K562 (cell line): ENCODE measurements around the gene FGF14. TPM values are rescaled to one million over a fixed set of nuclear protein-coding genes. Genes with fewer than 3 reads are reported as not detected.

Source experiments
- ATAC-seq: fragments of 200-7000 bp; cut with Tn5 transposase; 3 replicates; pipeline ENCODE4 v1.9.1; 2020; ENCODE audit warnings: moderate library complexity
- BruUV-seq: library from RNA; stranded (reverse); fragments of 400-500 nt; replicated peaks from 2 replicates; lab custom pipeline; 2021; lab: Mats Ljungman, UMichigan
- CTCF ChIA-PET: fragments of 300-600 bp; formaldehyde crosslinking; extraction: SDS; loops from one replicate; lab custom pipeline; 2021; ENCODE audit warnings: low intra/inter-chr PET ratio; lab: Yijun Ruan, JAX
- POLR2A ChIA-PET: fragments of 300-600, 350-650 bp; sonication (Branson Sonifier 250); formaldehyde crosslinking; extraction: SDS; loops from one replicate; lab custom pipeline; 2021; ENCODE audit warnings: antibody characterized with exemption, inconsistent platforms; lab: Yijun Ruan, JAX
- DNase-seq, 4 experiments: peaks; one replicate each; pipeline versions ENCODE4 v3.0.0 to v3.0.0-alpha.2; 2011 to 2018; ENCODE audit warnings: low spot score in 3 of 4, mixed read lengths in 3 of 4; ENCODE audit errors: extremely low read depth in 1 of 4
- FAIRE-seq: peaks from 2 replicates; lab custom pipeline; 2011; peaks lifted over from hg19 to GRCh38; lab: Jason Lieb, UNC
- H2AFZ ChIP-seq: 2 replicates; pipeline ENCODE4 v1.6.0; 2011; ENCODE audit warnings: low read depth, low read length, control low read depth, inconsistent platforms
- H3K27ac ChIP-seq: fragments of 200-600 bp; 3 replicates; pipeline ENCODE4 v1.8.0; 2011; ENCODE audit warnings: low read depth, mild to moderate bottlenecking, control low read depth, inconsistent platforms, low read length, moderate library complexity, mixed read lengths; ENCODE audit errors: extremely low read depth
- H3K27me3 ChIP-seq, 2 experiments: fragments of 300-600 bp in 1 of 2; 2 replicates in 1 of 2; 3 replicates in 1 of 2; pipeline versions ENCODE4 v1.6.0 to v1.8.0; 2011; ENCODE audit warnings: inconsistent platforms in 2 of 2, low read length in 2 of 2, mild to moderate bottlenecking in 1 of 2, mixed read lengths in 1 of 2, moderate library complexity in 1 of 2; ENCODE audit not compliant: control insufficient read depth in 2 of 2, insufficient read depth in 2 of 2
- H3K36me3 ChIP-seq: fragments of 300-600 bp; 3 replicates; pipeline ENCODE4 v1.8.0; 2011; ENCODE audit warnings: mild to moderate bottlenecking, low read length, inconsistent platforms; ENCODE audit not compliant: control insufficient read depth, insufficient read depth
- H3K4me1 ChIP-seq, 2 experiments: fragments of 200-600 bp in 1 of 2; replicated peaks in 1 of 2; 2 replicates in 1 of 2; 3 replicates in 1 of 2; pipeline versions ENCODE4 v1.5.1 to v1.8.0; 2011; ENCODE audit warnings: inconsistent platforms in 2 of 2, low read length in 2 of 2, mild to moderate bottlenecking in 1 of 2, mixed read lengths in 1 of 2, moderate library complexity in 1 of 2; ENCODE audit not compliant: control insufficient read depth in 2 of 2, insufficient read depth in 2 of 2
- H3K4me2 ChIP-seq: 2 replicates; pipeline ENCODE4 v1.6.1; 2011; ENCODE audit warnings: low read length, control low read depth, inconsistent platforms, mixed read lengths; ENCODE audit not compliant: insufficient read depth
- H3K4me3 ChIP-seq: fragments of 200-600 bp; sonication (generic), shearing (Covaris generic); 2 replicates; pipeline ENCODE4 v1.5.1; 2016; ENCODE audit warnings: control low read depth, inconsistent platforms
- H3K79me2 ChIP-seq: fragments of 200-600 bp; 3 replicates; pipeline ENCODE4 v1.8.0; 2011; ENCODE audit warnings: low read length, inconsistent platforms; ENCODE audit not compliant: control insufficient read depth, insufficient read depth
- H3K9ac ChIP-seq, 2 experiments: 2 replicates each; pipeline versions ENCODE4 v1.6.0 to v1.6.1; 2011; ENCODE audit warnings: low read depth in 2 of 2, low read length in 2 of 2, control low read depth in 1 of 2, inconsistent platforms in 1 of 2, mild to moderate bottlenecking in 1 of 2, mixed read lengths in 1 of 2; ENCODE audit not compliant: insufficient read depth in 1 of 2
- H3K9me1 ChIP-seq: one replicate; pipeline ENCODE4 v1.6.0; 2011; ENCODE audit warnings: inconsistent platforms, mild to moderate bottlenecking, low read length, moderate library complexity; ENCODE audit not compliant: control insufficient read depth, insufficient read depth
- H3K9me3 ChIP-seq: replicated peaks from 2 replicates; pipeline ENCODE4 v1.5.1; 2011; ENCODE audit warnings: low read depth, low read length, inconsistent platforms; ENCODE audit not compliant: control insufficient read depth, insufficient read depth
- H4K20me1 ChIP-seq: replicated peaks from 2 replicates; pipeline ENCODE4 v1.6.1; 2011; ENCODE audit warnings: low read length, inconsistent platforms, mixed read lengths; ENCODE audit not compliant: control insufficient read depth, insufficient read depth
- BMI1 ChIP-seq: fragments of 150-350 bp; IDR thresholded peaks from 2 replicates; pipeline ENCODE4 v1.6.1; 2014; ENCODE audit warnings: low read length
- E2F3 ChIP-seq: fragments of 250-450 bp; sonication (Bioruptor Pico); IDR thresholded peaks from 2 replicates; pipeline ENCODE4 v1.4.0; 2020; ENCODE audit warnings: mild to moderate bottlenecking
- JUND ChIP-seq, 2 experiments: IDR thresholded peaks; 2 replicates in 1 of 2; 3 replicates in 1 of 2; pipeline ENCODE4 v1.6.1; 2011; ENCODE audit warnings: borderline replicate concordance in 2 of 2, low read depth in 2 of 2, low read length in 2 of 2, improper control_type of control experiment in 1 of 2, missing biosample characterization in 1 of 2, missing genetic modification characterization in 1 of 2, missing genetic modification reagents in 1 of 2
- NELFE ChIP-seq: IDR thresholded peaks from 2 replicates; pipeline ENCODE4 v1.6.1; 2011; ENCODE audit warnings: mild to moderate bottlenecking; ENCODE audit not compliant: insufficient read depth, insufficient read length
- PHB2 ChIP-seq: fragments of 450-650 bp; IDR thresholded peaks from 2 replicates; pipeline ENCODE4 v1.6.1; 2017; ENCODE audit warnings: low read depth
- POLR3A ChIP-seq: IDR thresholded peaks from 2 replicates; pipeline ENCODE4 v1.6.1; 2011; ENCODE audit warnings: borderline replicate concordance, mild to moderate bottlenecking, moderate library complexity; ENCODE audit not compliant: insufficient read length, insufficient read depth; ENCODE audit errors: extremely low read depth
- SAFB2 ChIP-seq: fragments of 200-400 bp; formaldehyde crosslinking; IDR thresholded peaks from 2 replicates; pipeline ENCODE4 v1.6.1; 2018; ENCODE audit warnings: borderline replicate concordance, low read length, low read depth, moderate library complexity; ENCODE audit not compliant: severe bottlenecking
- SNRNP70 ChIP-seq: fragments of 200-400 bp; formaldehyde crosslinking; optimal IDR thresholded peaks from 2 replicates; pipeline ENCODE3; 2017; ENCODE audit warnings: low read depth, low read length
- SRSF3 ChIP-seq: fragments of 200-400 bp; formaldehyde crosslinking; IDR thresholded peaks from 2 replicates; pipeline ENCODE4 v1.6.1; 2016; ENCODE audit warnings: mild to moderate bottlenecking, low read length, moderate library complexity; ENCODE audit not compliant: insufficient read depth
- ZC3H8 ChIP-seq: fragments of 450-650 bp; IDR thresholded peaks from 2 replicates; pipeline ENCODE4 v1.6.1; 2017
- ZKSCAN8 ChIP-seq: fragments of 200-800 bp; sonication (Bioruptor generic); IDR thresholded peaks from 2 replicates; pipeline ENCODE4 v1.6.1; 2016; ENCODE audit warnings: missing genetic modification characterization, missing compliant biosample characterization
- ZNF282 ChIP-seq: sonication (generic); formaldehyde crosslinking; IDR thresholded peaks from 2 replicates; pipeline ENCODE4 v1.8.1; 2023; ENCODE audit warnings: missing genetic modification reagents
- ZNF76 ChIP-seq: fragments of 250-450 bp; sonication (Bioruptor Pico); IDR thresholded peaks from 2 replicates; pipeline ENCODE4 v1.4.0; 2020; ENCODE audit warnings: mild to moderate bottlenecking, moderate library complexity, borderline replicate concordance
- WGBS: fragments of 100-300 bp; shearing (Covaris generic); methylation state at CpG from one replicate; pipeline ENCODE4 v1.1.6; 2016; ENCODE audit warnings: low coverage, mixed read lengths; ENCODE audit not compliant: insufficient coverage; ENCODE audit errors: missing lambda C conversion rate; 5-methylcytosine and 5-hydroxymethylcytosine counted together
- in situ Hi-C: fragments of 300-500 bp; cut with MboI; formaldehyde crosslinking; loops from 4 replicates; pipeline ENCODE4 v1.15.0; 2018; ENCODE audit warnings: inconsistent platforms, mixed read lengths
- intact Hi-C: fragments of 100-400 bp; cut with micrococcal nuclease; formaldehyde crosslinking; loops from 2 replicates; pipeline ENCODE4 v1.14.2; 2022
- polyA plus RNA-seq, 8 experiments: library from polyadenylated mRNA; depleted of rRNA in 4 of 8; stranded (reverse) in 5 of 8; unstranded in 3 of 8; fragments of >200 nt; fragmentation: Nextera tagmentation in 2 of 8; fragmentation: Illumina TruSeq in 1 of 8; extraction: Ambion mirVana in 2 of 8; extraction: Trizol in 1 of 8; gene quantifications; 2 replicates each; pipeline versions ENCODE4 v1.2.1 to v1.2.3, GENCODE V29; 2011 to 2014; ENCODE audit warnings: inconsistent platforms in 1 of 8, missing spikeins in 1 of 8
- total RNA-seq, 7 experiments: library from RNA; depleted of rRNA in 6 of 7; stranded (reverse); fragments of >200 nt in 6 of 7; fragmentation: Illumina TruSeq in 2 of 7; extraction: Trizol in 2 of 7; gene quantifications; 2 replicates each; pipeline versions ENCODE4 v1.2.1 to v1.2.3, GENCODE V29; 2011 to 2021; ENCODE audit warnings: low replicate concordance in 1 of 7
- TF ChIP-seq, protein P1 (sequence below): fragments of 450-650 bp; IDR thresholded peaks from 2 replicates; pipeline ENCODE4 v1.6.1; 2016; ENCODE audit warnings: borderline replicate concordance

FGF14 gene
- total and polyA plus RNA-seq, 9 of the 15 experiments (the other 6 are each of a cell fraction or from before 2014, with no cell fraction given) = not detected

GRCh38 chr13:101686003-101686402 lies 715.8 kb downstream of the FGF14 start:
- BruUV-seq = no TSS peak

DNA sequence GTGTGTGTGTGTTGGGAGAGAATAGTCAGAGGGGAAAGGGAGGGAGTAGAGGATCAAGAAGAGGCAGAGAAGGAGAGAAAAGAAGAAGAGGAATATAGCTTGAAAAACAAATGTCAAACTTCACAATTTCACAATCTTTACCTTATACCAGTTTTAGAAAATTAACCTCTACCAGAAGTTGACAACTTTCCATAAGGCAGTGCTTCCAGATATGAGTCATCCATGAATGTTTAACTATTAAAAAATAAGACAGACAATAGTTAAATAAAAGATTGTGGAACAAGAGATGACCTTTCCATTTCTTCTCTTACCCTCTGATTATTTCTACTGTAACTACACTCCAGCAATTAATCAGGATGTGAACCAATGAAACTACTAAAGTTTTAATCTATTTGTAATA lies 720.0 kb downstream of the FGF14 start:
- no peaks in the 10 kb centered on the region for H3K27me3 ChIP-seq
- BruUV-seq = no TSS peak
- in situ Hi-C loops (no loop called here), intact Hi-C loops (no loop called here)
- H3K9ac ChIP-seq = no peak overlapping the region
- FAIRE-seq = no peak
- DNase-seq = no peak
- H3K4me2 ChIP-seq = no peak overlapping the region
- H2AFZ ChIP-seq = no peak overlapping the region
- no peaks in the 10 kb centered on the region for H4K20me1 ChIP-seq
- no peak overlapping the region for H3K27ac ChIP-seq
- H3K36me3 ChIP-seq = no peaks in the 10 kb centered on the region
- H3K9me1 ChIP-seq = no peaks in the 10 kb centered on the region
- no peaks in the 10 kb centered on the region for H3K9me3 ChIP-seq
- ChIA-PET CTCF (no interaction called here), POLR2A (no interaction called here)
- H3K4me1 ChIP-seq = no peaks in the 10 kb centered on the region
- H3K79me2 ChIP-seq = no peaks in the 10 kb centered on the region
- ATAC-seq = no peak
- no peak overlapping the region for H3K4me3 ChIP-seq
- TF ChIP-seq SRSF3 (no peak), PHB2 (no peak), E2F3 (CRISPR knock-in tag) (no peak), ZC3H8 (no peak), SAFB2 (no peak), JUND (IDR thresholded peaks at IDR 0.05; ENCODE audit: borderline replicate concordance, low read depth, low read length) (no peak), JUND (tag; IDR thresholded peaks at IDR 0.05; ENCODE audit: borderline replicate concordance, low read depth, low read length) (no peak), NELFE (no peak), POLR3A (no peak), BMI1 (no peak), SNRNP70 (no peak), ZNF76 (CRISPR knock-in tag) (no peak)
- TF ChIP-seq, protein P1, sequence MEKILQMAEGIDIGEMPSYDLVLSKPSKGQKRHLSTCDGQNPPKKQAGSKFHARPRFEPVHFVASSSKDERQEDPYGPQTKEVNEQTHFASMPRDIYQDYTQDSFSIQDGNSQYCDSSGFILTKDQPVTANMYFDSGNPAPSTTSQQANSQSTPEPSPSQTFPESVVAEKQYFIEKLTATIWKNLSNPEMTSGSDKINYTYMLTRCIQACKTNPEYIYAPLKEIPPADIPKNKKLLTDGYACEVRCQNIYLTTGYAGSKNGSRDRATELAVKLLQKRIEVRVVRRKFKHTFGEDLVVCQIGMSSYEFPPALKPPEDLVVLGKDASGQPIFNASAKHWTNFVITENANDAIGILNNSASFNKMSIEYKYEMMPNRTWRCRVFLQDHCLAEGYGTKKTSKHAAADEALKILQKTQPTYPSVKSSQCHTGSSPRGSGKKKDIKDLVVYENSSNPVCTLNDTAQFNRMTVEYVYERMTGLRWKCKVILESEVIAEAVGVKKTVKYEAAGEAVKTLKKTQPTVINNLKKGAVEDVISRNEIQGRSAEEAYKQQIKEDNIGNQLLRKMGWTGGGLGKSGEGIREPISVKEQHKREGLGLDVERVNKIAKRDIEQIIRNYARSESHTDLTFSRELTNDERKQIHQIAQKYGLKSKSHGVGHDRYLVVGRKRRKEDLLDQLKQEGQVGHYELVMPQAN = no peak

More at GRCh38 chr13:101686003-101686402, 715.8 kb downstream of the FGF14 start:
- DNase-seq = no peak
- no peak overlapping the region for H3K4me2 ChIP-seq
- H3K27me3 ChIP-seq = no peaks in the 10 kb centered on the region
- TF ChIP-seq ZKSCAN8 (no peak), ZNF282 (CRISPR knock-in tag) (no peak)
- no peaks in the 10 kb centered on the region for H3K36me3 ChIP-seq
- CTCF ChIA-PET = no interaction called here
- no peak for ATAC-seq
- intact Hi-C loops = no loop called here
- WGBS = 8% methylated on average over 2 of the region's 2 CpGs
- no peak overlapping the region for H3K9ac ChIP-seq
- H3K9me1 ChIP-seq = no peaks in the 10 kb centered on the region
- no peaks in the 10 kb centered on the region for H3K79me2 ChIP-seq
- H2AFZ ChIP-seq = no peak overlapping the region
- no peak for FAIRE-seq
- no peak overlapping the region for H3K27ac ChIP-seq
- POLR2A ChIA-PET = no interaction called here
- no peaks in the 10 kb centered on the region for H3K9me3 ChIP-seq
- no peaks in the 10 kb centered on the region for H4K20me1 ChIP-seq
- in situ Hi-C loops = no loop called here
- no peak overlapping the region for H3K4me3 ChIP-seq
- no peaks in the 10 kb centered on the region for H3K4me1 ChIP-seq
